ENCODE measurements around the gene FTO.

DNA sequence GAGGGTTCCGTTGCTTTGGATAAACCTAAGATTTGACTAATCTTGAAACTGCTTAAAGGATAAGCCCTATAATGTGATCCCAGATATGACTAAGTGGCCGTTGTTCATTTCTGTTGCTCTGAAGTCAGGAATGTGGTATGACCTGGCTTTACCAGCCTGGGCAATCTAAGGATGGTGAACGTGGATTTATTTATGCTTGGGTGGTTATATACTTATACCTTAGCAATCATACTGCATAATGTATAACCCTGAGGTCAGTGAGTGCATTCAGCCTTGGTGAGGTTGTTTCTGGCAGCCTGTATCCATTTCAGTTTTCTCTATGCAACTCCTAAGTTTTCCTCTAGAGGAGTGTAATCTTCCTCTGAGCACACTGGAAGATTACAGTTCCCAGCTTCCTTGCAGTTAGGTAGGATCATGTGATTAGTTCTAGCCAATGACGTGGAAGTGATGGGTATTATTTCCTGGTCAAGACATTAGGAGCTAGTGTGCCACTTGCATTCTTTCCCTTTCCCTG, 41.9 kb downstream of the FTO start:
- peak in 2 of 5 experiments; percentile 34 to 41 for TF ChIP-seq CTCF (IDR thresholded peaks at IDR 0.05)
- TF ChIP-seq POLR2AphosphoS5 (IDR thresholded peaks at IDR 0.05), result no peak
- TF ChIP-seq POLR2A (IDR thresholded peaks at IDR 0.05), result no peak
